ENCODE data around the gene MPZL2.
A peak's percentile ranks its signal among the peaks of the same experiment; 100 is the strongest.
"Not testable (repeated sequence)": the region's sequence is repeated elsewhere in the genome, so short reads cannot be mapped to it uniquely, and the experiment has no call there.

The MPZL2 gene

GRCh38 chr11:118311518-118311917 lies 47.4 kb upstream of the MPZL2 start:
- Histone ChIP-seq H3K9me3 (ENCODE audit: low read length) (no peaks in the 10 kb centered on the region), H2AFZ (ENCODE audit: low read length) (no peak overlapping the region), H3K27me3 (ENCODE audit: insufficient read depth, low read length) (no peaks in the 10 kb centered on the region), H3K4me2 (ENCODE audit: low read length) (no peak overlapping the region), H3K9me2 (ENCODE audit: low read depth, low read length) (no peaks in the 10 kb centered on the region), H4K20me1 (ENCODE audit: insufficient read depth, low read length) (no peaks in the 10 kb centered on the region), H3K4me1 (ENCODE audit: insufficient read depth, low read length, severe bottlenecking) (peaks cover 31% of the 10 kb centered on the region), H3K79me2 (ENCODE audit: insufficient read depth, low read length) (no peaks in the 10 kb centered on the region), H3K4me3 (ENCODE audit: low read depth, low read length, poor library complexity, severe bottlenecking) (no peak overlapping the region), H3K27ac (ENCODE audit: low read depth, low read length, poor library complexity, severe bottlenecking) (no peak overlapping the region), H3K36me3 (ENCODE audit: insufficient read depth, low read length) (no peaks in the 10 kb centered on the region; the same call in 1 of the 2 replicates), H3F3A (ENCODE audit: insufficient read depth, low read length) (no peaks in the 10 kb centered on the region), H3K9ac (ENCODE audit: low read length) (no peak overlapping the region)
- TF ChIP-seq CTCF (IDR thresholded peaks at IDR 0.05; ENCODE audit: low read length): peak; percentile 9; the same call in 1 of the 2 replicates
- no peak for TF ChIP-seq EZH2 (IDR thresholded peaks at IDR 0.05; ENCODE audit: borderline replicate concordance, low read length)

- H3K9ac ChIP-seq (ENCODE audit: low read length): no peak overlapping the region
- H3K27me3 ChIP-seq (ENCODE audit: insufficient read depth, low read length): no peaks in the 10 kb centered on the region
- H4K20me1 ChIP-seq (ENCODE audit: insufficient read depth, low read length): no peaks in the 10 kb centered on the region
- peaks cover 26% of the 10 kb centered on the region for H3K4me1 ChIP-seq (ENCODE audit: insufficient read depth, low read length, severe bottlenecking)
- no peaks in the 10 kb centered on the region for H3K79me2 ChIP-seq (ENCODE audit: insufficient read depth, low read length)
- no peak overlapping the region for H3K27ac ChIP-seq (ENCODE audit: low read depth, low read length, poor library complexity, severe bottlenecking)
- no peaks in the 10 kb centered on the region for H3K9me2 ChIP-seq (ENCODE audit: low read depth, low read length)
- H3K36me3 ChIP-seq (ENCODE audit: insufficient read depth, low read length): no peaks in the 10 kb centered on the region; the same call in 1 of the 2 replicates
- H3K4me3 ChIP-seq (ENCODE audit: low read depth, low read length, poor library complexity, severe bottlenecking): no peak overlapping the region
- H3K4me2 ChIP-seq (ENCODE audit: low read length): no peak overlapping the region
- no peaks in the 10 kb centered on the region for H3K9me3 ChIP-seq (ENCODE audit: low read length)
- H3F3A ChIP-seq (ENCODE audit: insufficient read depth, low read length): no peaks in the 10 kb centered on the region
- H2AFZ ChIP-seq (ENCODE audit: low read length): no peak overlapping the region
- no peak for TF ChIP-seq CTCF (IDR thresholded peaks at IDR 0.05; ENCODE audit: low read length)
Measured at GRCh38 chr11:118310781-118311485, 46.8 kb upstream of the MPZL2 start.

- Histone ChIP-seq H3K9ac (ENCODE audit: low read length) (no peak overlapping the region), H3K9me3 (ENCODE audit: low read length) (no peaks in the 10 kb centered on the region), H3K9me2 (ENCODE audit: low read depth, low read length) (no peaks in the 10 kb centered on the region)
Measured at GRCh38 chr11:118310271-118310670, 46.2 kb upstream of the MPZL2 start.

GRCh38 chr11:118308995-118309528 lies 45.0 kb upstream of the MPZL2 start:
- not testable (repeated sequence) for H4K20me1 ChIP-seq (ENCODE audit: insufficient read depth, low read length); H3K4me3 ChIP-seq (ENCODE audit: low read depth, low read length, poor library complexity, severe bottlenecking); H3K4me2 ChIP-seq (ENCODE audit: low read length); H3K27me3 ChIP-seq (ENCODE audit: insufficient read depth, low read length); H3K9ac ChIP-seq (ENCODE audit: low read length); H3F3A ChIP-seq (ENCODE audit: insufficient read depth, low read length); H3K36me3 ChIP-seq (ENCODE audit: insufficient read depth, low read length); H3K27ac ChIP-seq (ENCODE audit: low read depth, low read length, poor library complexity, severe bottlenecking); H3K9me2 ChIP-seq (ENCODE audit: low read depth, low read length); H2AFZ ChIP-seq (ENCODE audit: low read length); H3K9me3 ChIP-seq (ENCODE audit: low read length); H3K79me2 ChIP-seq (ENCODE audit: insufficient read depth, low read length)
- peaks cover 30% of the 10 kb centered on the region for H3K4me1 ChIP-seq (ENCODE audit: insufficient read depth, low read length, severe bottlenecking)

More at GRCh38 chr11:118310271-118310670, 46.2 kb upstream of the MPZL2 start:
- H3K36me3 ChIP-seq (ENCODE audit: insufficient read depth, low read length): no peaks in the 10 kb centered on the region; the same call in 1 of the 2 replicates
- no peaks in the 10 kb centered on the region for H3F3A ChIP-seq (ENCODE audit: insufficient read depth, low read length)
- TF ChIP-seq CTCF (IDR thresholded peaks at IDR 0.05; ENCODE audit: low read length): no peak
- no peak for TF ChIP-seq EZH2 (IDR thresholded peaks at IDR 0.05; ENCODE audit: borderline replicate concordance, low read length)
- H3K4me1 ChIP-seq (ENCODE audit: insufficient read depth, low read length, severe bottlenecking): peaks cover 26% of the 10 kb centered on the region
- H3K4me2 ChIP-seq (ENCODE audit: low read length): no peak overlapping the region
- H3K27ac ChIP-seq (ENCODE audit: low read depth, low read length, poor library complexity, severe bottlenecking): no peak overlapping the region
- H3K4me3 ChIP-seq (ENCODE audit: low read depth, low read length, poor library complexity, severe bottlenecking): no peak overlapping the region
- H3K79me2 ChIP-seq (ENCODE audit: insufficient read depth, low read length): no peaks in the 10 kb centered on the region
- H3K27me3 ChIP-seq (ENCODE audit: insufficient read depth, low read length): no peaks in the 10 kb centered on the region
- H4K20me1 ChIP-seq (ENCODE audit: insufficient read depth, low read length): no peaks in the 10 kb centered on the region
- no peak overlapping the region for H2AFZ ChIP-seq (ENCODE audit: low read length)
